GM12874 (cell line): ENCODE results near the gene ACAP2.

Experiments used
- TF ChIP-seq, protein P1 (sequence below): IDR thresholded peaks from 2 replicates; pipeline ENCODE4 v1.5.1; 2011; ENCODE audit warnings: low read depth, mild to moderate bottlenecking, control low read depth, low read length, moderate library complexity; ENCODE audit not compliant: insufficient read depth

Gene ACAP2

DNA sequence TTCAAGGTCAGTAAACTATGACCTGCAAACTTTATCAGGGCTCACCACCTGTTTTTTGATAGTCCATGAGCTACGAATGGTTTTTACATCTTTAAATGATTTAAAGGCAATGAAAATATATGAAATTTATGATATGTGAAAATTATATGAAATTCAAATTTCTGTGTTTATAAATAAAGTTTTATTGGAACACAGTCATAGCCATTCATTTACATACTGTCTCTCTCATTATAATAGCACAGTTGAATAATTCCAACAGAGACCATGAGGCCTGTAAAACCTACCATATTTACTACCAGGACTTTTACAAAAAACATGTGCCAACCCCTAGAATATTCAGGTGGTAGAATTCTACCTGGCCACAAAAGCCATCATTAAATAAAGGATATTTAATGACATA, 107.9 kb downstream of the ACAP2 start:
- TF ChIP-seq, protein P1, sequence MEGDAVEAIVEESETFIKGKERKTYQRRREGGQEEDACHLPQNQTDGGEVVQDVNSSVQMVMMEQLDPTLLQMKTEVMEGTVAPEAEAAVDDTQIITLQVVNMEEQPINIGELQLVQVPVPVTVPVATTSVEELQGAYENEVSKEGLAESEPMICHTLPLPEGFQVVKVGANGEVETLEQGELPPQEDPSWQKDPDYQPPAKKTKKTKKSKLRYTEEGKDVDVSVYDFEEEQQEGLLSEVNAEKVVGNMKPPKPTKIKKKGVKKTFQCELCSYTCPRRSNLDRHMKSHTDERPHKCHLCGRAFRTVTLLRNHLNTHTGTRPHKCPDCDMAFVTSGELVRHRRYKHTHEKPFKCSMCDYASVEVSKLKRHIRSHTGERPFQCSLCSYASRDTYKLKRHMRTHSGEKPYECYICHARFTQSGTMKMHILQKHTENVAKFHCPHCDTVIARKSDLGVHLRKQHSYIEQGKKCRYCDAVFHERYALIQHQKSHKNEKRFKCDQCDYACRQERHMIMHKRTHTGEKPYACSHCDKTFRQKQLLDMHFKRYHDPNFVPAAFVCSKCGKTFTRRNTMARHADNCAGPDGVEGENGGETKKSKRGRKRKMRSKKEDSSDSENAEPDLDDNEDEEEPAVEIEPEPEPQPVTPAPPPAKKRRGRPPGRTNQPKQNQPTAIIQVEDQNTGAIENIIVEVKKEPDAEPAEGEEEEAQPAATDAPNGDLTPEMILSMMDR = no peak

DNA sequence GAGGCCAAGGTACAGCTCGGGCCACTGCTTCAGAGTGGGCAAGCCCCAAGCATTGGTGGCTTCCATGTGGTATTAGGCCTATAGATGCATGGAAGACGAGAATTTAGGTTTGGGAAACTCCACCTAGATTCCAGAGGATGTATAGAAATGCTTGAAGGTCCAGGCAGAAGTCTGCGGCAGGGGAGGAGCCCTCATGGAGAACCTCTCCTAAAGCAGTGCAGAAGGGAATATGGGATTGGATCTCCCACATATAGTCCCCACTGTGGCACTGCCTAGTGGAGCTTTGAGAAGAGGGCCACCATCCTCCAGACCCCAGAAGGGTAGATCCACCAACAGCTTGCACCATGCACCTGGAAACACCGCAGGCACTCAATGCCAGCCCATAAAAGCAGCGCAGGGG, 123.8 kb downstream of the ACAP2 start:
- TF ChIP-seq, protein P1 = no peak

DNA sequence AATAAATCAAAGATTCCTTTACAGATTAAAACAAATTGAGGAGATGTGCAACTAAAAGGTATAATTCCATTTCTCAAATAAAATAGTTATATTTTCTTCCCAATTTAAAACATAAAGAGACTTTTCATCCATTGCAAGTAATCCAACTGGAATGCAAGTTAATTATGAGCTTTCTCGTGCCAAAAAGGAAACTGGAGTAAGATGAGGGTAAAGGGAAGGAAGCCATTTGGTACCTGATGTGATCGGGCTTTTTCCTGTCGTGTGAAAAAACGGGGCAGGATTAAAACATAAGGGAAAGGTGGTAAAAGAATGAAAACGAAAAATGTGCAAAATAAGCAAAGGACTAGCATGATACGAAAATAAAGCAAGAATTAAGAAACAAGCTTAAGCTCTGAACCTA, 130.1 kb downstream of the ACAP2 start:
- TF ChIP-seq, protein P1 = no peak

DNA sequence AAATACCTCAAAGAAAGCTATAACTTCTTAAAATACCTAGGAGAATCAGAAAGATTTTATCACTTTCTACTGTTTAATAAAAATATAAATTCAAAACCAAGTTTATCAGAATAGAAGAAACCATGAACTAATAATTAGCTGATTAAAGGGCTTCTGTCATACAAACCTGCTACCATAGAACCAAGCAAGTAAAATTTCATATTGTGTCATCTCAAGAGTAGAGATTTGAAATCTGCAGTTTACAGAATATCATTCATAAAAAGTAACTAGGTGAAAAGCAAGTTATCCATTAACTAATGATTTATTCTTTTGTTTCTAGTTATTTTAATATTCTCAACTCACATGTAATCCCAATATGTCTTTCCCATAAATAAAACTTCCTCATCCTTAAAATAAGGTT, 135.1 kb downstream of the ACAP2 start:
- TF ChIP-seq, protein P1 = no peak

DNA sequence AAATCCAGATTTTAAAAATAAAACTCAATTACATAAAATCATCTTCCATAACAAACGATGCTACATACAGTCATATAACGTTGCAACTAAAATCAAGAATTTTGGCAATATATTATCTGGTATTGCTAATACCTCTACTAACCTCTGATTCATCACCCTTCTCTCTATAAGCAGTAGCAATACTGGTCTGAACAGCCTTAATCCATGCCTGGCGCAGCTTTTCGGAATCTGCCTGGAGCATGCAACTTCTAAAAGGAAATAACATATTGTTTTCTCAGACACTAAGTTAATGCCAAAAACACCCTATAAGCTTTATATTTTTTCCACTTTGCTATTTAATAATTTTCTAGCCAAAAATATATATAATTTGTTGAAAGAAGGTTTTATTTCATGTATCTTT, 136.5 kb downstream of the ACAP2 start:
- TF ChIP-seq, protein P1 = no peak

DNA sequence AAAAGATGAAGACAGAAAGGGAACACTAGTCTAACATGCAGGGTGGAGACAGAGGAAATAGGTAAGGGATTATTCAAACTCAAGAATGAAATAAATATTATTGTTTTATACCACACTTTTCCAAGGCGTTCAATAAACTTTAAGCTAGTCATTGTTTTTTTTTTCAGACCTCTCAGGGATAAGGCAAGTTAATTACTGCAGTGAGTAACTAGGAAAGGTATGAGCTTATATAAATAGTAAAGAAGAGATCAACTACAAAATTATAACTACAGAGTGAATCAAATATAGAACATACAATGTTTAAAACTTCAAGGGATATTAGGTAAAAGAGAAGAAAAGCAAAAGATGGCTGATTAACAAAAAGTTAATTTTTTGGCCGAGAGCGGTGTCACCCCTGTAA, 140.4 kb downstream of the ACAP2 start:
- TF ChIP-seq, protein P1 = no peak

DNA sequence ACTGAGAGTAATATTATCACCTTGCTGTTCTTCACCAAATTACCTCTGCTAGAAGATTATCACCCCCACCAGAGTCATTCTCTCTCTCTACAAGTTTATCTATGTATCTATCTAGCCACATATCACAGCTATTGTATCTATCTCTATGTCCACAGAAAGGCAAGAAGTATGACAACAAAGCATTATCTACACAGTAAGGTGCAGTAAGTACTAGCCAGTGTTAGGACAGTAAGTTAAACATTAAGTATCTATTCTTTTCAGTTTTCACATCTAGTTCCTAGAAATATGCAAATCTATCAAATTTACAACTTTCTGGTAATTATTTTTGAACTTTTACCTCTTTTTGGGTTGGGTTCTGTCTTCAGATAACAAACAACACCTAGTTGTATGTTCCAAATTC, 145.4 kb downstream of the ACAP2 start:
- TF ChIP-seq, protein P1 = no peak

DNA sequence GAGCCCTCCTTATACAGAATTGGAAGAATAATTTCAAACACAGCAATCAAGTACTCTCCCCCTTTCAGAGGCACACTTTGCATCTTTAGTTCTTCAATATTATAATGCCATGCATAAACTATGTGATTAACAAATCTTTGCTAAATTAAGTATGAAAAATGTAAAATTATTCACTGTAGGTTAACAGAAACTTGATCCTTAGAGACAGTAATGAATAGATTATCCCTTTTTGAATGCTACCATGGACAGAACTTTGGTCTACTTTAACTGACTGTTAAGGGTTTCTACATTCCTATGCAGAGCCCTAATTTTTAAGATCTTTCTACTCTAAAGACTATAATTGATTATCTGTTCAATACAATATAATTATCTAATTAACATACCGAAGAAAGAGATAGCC, 146.2 kb downstream of the ACAP2 start:
- TF ChIP-seq, protein P1 = no peak
